ENCODE measurements around the gene TBC1D22A.

The TBC1D22A gene

DNA sequence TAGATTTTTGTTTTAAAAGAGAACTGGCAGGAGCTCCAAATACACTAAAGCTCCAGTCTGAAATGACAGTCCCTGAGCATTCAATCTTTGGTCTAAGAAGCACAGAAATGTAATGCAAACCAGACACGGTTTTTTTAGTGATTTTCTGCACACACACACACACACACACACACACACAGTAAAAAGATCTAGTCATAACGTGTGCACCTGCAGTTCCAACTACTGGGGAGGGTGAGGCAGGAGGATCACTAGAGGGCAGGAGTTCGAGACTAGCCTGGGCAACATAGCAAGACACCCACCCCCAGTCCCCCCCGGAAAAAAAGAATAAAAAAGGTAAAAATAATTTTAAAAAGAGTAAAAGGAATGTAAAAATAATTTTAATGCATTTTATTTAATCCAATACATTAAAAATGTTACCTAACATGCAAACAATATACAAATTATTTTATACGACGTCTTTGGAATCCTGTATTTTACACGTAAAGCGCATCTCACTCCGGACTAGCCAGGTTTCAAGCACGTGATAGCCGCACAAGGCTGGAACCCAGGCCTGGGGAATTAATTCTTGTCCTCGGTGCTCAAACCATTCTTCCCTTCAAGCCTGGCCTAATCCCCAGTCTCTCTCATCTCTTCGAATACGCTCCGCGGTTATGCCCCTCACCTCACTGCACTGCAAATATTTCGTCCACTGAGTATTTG, 762 bp upstream of the TBC1D22A start:
- TF ChIP-seq, protein P1, sequence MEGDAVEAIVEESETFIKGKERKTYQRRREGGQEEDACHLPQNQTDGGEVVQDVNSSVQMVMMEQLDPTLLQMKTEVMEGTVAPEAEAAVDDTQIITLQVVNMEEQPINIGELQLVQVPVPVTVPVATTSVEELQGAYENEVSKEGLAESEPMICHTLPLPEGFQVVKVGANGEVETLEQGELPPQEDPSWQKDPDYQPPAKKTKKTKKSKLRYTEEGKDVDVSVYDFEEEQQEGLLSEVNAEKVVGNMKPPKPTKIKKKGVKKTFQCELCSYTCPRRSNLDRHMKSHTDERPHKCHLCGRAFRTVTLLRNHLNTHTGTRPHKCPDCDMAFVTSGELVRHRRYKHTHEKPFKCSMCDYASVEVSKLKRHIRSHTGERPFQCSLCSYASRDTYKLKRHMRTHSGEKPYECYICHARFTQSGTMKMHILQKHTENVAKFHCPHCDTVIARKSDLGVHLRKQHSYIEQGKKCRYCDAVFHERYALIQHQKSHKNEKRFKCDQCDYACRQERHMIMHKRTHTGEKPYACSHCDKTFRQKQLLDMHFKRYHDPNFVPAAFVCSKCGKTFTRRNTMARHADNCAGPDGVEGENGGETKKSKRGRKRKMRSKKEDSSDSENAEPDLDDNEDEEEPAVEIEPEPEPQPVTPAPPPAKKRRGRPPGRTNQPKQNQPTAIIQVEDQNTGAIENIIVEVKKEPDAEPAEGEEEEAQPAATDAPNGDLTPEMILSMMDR (IDR thresholded peaks at IDR 0.05): no peak
- Histone ChIP-seq H3K27me3 (no peaks in the 10 kb centered on the region), H3K27ac (peak overlapping the region; percentile 97), H3K9me3 (no peaks in the 10 kb centered on the region), H3K36me3 (no peaks in the 10 kb centered on the region), H3K4me3 (peak overlapping the region; percentile 81 to 91), H3K4me1 (peaks cover 0 to 38% (median 23%) of the 10 kb centered on the region in 4 donors)
- intact Hi-C loops (cut with DNase I; ENCODE audit: low total_unique reads): no loop called here
- DNase-seq: no peak

DNA sequence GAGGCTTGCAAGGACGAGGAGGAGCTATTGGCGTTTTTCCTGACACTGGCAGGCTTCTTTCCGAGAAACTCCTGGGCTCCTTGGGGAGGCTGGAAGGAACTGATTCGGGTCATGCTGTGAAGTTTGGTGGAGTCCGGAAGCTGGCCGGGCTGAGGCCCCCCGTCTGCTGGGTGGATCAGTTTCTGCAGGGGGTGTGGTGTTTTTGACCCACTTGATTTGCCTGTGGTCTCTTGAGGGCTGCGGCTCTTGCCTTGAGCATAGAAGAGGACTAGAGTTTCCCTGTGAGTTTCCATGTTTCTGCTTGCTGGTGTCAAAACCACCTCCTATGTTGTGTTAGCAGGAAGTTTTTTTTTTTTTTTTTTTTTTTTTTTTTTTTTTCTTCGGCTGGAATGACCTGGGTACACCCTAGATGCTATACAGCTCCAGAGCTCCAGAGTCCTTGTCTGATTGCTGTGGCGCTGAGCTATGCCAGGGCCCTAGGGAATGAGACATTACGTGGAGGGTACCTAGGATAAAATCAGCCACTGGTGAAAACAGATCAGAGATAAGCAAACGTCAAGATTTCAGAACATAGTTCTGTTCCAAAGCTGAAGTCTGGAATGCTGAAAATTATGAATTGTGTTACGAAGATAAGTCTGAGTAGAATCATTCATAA, 728 bp downstream of the TBC1D22A start:
- peak; percentile 56 to 82 for DNase-seq
- peak overlapping the region; percentile 81 to 91 for H3K4me3 ChIP-seq
- H3K27me3 ChIP-seq: no peaks in the 10 kb centered on the region
- TF ChIP-seq, protein P1 (IDR thresholded peaks at IDR 0.05): no peak
- H3K27ac ChIP-seq: peak overlapping the region; percentile 97
- peaks cover 0 to 53% (median 25%) of the 10 kb centered on the region in 4 donors for H3K4me1 ChIP-seq
- H3K36me3 ChIP-seq: no peaks in the 10 kb centered on the region
- intact Hi-C loops (cut with DNase I; ENCODE audit: low total_unique reads): no loop called here
- no peaks in the 10 kb centered on the region for H3K9me3 ChIP-seq

DNA sequence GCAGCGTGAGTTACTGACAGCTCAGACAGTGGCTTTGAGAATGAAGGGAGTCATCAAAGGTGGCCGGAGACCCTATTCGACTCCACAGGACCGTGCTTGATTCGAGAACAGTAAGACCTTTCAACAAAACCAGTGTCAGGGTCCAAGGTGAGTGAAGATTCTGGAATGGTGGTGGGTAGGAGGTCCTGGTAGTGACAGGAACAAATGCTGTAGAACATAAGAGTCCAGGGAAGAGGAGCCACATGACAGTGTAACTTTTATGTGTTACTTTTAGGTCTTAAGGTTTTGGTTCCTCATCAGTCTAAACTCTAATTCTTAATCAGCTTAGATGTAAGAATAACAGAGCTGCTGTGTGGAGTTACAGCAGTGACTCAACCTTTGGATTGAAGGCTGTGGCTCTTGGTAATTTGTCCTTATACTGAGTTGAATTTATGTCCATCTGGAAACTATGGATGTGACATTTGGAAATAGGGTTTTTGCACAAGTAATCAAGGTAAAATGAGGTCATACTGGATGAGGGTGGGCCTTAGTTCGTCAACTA, 1.8 kb downstream of the TBC1D22A start:
- TF ChIP-seq, protein P1 (IDR thresholded peaks at IDR 0.05): no peak
- Histone ChIP-seq H3K36me3 (no peaks in the 10 kb centered on the region), H3K4me1 (peaks cover 0 to 64% (median 27%) of the 10 kb centered on the region in 4 donors), H3K27ac (peak overlapping the region in 1 of 2 donors; percentile 97), H3K9me3 (no peaks in the 10 kb centered on the region), H3K27me3 (no peaks in the 10 kb centered on the region), H3K4me3 (no peak overlapping the region)
- DNase-seq: no peak
- intact Hi-C loops (cut with DNase I; ENCODE audit: low total_unique reads): no loop called here

DNA sequence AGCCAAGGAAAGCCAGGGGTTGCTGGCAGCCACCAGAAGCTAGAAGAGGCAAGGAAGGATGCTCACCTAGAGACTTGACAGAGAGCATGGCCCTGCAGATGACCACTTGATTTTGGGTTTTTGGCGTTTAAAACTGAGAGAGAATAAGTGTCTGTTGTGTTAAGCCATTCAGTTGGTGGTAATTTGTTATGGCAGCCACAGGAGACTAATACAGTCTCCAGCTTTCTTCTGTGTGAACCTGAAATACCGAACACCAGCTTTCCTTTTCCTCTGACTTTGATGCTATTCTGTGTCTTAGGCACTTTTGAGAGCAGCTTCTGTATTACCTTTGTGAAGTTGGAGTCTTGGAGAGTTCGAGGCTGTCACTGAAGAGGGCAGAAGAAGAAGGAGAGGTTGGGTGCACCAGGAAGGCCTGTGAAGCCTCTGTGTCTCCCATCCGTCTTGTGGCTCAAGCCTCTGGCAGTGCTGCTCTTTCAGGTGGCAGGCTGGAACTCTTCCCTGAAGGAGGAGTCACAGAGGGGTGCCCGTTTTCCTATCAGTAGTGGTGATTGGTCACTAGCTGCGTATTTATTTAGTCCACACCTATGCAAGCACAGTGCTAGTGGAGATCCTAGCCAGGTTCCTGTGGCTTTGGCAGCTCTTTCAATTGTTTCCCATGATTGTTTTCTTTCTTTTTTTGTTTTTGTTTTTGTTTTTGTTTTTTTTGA, 2.5 kb downstream of the TBC1D22A start:
- intact Hi-C loops (cut with DNase I; ENCODE audit: low total_unique reads): no loop called here
- no peak overlapping the region for H3K4me3 ChIP-seq
- TF ChIP-seq, protein P1 (IDR thresholded peaks at IDR 0.05): no peak
- H3K27me3 ChIP-seq: no peaks in the 10 kb centered on the region
- no peak for DNase-seq
- H3K36me3 ChIP-seq: no peaks in the 10 kb centered on the region
- H3K27ac ChIP-seq: no peak overlapping the region
- no peaks in the 10 kb centered on the region for H3K9me3 ChIP-seq
- peaks cover 0 to 71% (median 27%) of the 10 kb centered on the region in 4 donors for H3K4me1 ChIP-seq

DNA sequence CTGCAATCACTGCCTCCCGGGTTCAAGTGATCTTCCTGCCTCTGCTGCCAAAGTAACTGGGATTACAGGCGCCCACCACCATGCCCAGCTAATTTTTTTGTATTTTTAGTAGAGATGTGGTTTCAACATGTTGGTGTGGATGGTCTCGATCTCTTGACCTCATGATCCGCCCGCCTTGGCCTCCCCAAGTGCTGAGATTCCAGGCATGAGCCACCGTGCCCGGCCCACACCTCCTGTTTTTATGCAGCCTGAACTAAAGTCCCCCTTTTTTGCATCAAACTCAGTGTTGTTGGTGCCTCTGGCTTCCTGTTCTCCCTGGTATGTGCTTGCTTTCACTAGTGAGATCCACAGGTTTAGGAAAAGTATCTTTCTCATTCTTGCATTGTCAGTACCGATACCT, 4.2 kb downstream of the TBC1D22A start:
- intact Hi-C loops (cut with DNase I; ENCODE audit: low total_unique reads): no loop called here
- Histone ChIP-seq H3K9me3 (no peaks in the 10 kb centered on the region), H3K27me3 (no peaks in the 10 kb centered on the region), H3K4me3 (no peak overlapping the region), H3K4me1 (peaks cover 0 to 68% (median 21%) of the 10 kb centered on the region in 4 donors), H3K36me3 (peaks cover 0 to 5% (median 0%) of the 10 kb centered on the region in 3 donors), H3K27ac (no peak overlapping the region)
- DNase-seq: no peak
- TF ChIP-seq, protein P1 (IDR thresholded peaks at IDR 0.05): no peak
